Fibroblast of lung (primary cell): ENCODE results near the gene IFTAP.
"Not testable (repeated sequence)": the region's sequence is repeated elsewhere in the genome, so short reads cannot be mapped to it uniquely, and the experiment has no call there.

Source experiments
- EZH2 ChIP-seq: IDR thresholded peaks from 2 replicates; pipeline ENCODE4 v1.5.1; 2012; ENCODE audit warnings: low read length, control low read depth, mild to moderate bottlenecking; ENCODE audit errors: missing control alignments
- TF ChIP-seq, protein P1 (sequence below), 2 donors: IDR thresholded peaks in 1 of 2; conservative IDR thresholded peaks in 1 of 2; 1 replicate in 1 of 2; 2 replicates in 1 of 2; pipeline ENCODE4 v1.5.1; 2011 to 2012; ENCODE audit warnings: low read length in 2 of 2, control low read depth in 1 of 2, inconsistent platforms in 1 of 2, low read depth in 1 of 2, mild to moderate bottlenecking in 1 of 2

DNA sequence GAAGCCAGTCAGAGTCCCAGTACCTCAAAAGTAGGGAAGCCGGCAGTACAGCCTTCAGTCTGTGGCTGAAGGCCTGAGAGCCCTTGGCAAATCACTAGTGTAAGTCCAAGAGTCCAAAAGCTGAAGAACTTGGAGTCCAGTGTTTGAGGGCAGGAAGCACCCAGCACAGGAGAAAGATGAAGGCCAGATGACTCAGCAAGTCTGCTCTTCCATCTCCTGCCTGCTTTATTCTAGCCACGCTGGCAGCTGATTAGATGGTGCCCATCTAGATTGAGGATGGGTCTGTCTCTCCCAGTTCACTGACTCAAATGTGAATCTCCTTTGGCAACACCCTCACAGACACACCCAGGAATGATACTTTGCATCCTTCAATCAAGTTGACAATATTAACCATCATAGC lies 67.1 kb downstream of the IFTAP start:
- TF ChIP-seq, protein P1, sequence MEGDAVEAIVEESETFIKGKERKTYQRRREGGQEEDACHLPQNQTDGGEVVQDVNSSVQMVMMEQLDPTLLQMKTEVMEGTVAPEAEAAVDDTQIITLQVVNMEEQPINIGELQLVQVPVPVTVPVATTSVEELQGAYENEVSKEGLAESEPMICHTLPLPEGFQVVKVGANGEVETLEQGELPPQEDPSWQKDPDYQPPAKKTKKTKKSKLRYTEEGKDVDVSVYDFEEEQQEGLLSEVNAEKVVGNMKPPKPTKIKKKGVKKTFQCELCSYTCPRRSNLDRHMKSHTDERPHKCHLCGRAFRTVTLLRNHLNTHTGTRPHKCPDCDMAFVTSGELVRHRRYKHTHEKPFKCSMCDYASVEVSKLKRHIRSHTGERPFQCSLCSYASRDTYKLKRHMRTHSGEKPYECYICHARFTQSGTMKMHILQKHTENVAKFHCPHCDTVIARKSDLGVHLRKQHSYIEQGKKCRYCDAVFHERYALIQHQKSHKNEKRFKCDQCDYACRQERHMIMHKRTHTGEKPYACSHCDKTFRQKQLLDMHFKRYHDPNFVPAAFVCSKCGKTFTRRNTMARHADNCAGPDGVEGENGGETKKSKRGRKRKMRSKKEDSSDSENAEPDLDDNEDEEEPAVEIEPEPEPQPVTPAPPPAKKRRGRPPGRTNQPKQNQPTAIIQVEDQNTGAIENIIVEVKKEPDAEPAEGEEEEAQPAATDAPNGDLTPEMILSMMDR (conservative IDR thresholded peaks at IDR 0.05 in 1 of 2, IDR thresholded peaks at IDR 0.05 in 1 of 2; ENCODE audit: low read depth in 1 of 2, low read length in 2 of 2): not testable (repeated sequence)
- TF ChIP-seq EZH2: not testable (repeated sequence)
